Psoas muscle (tissue), 8 donors: Measurements from ENCODE around the gene FAM83C. TPM values are rescaled to one million over a fixed set of nuclear protein-coding genes. Genes with fewer than 3 reads are reported as not detected.

Experiments used
- ATAC-seq, 4 donors: fragments of 200-7000 bp; cut with Tn5 transposase; one replicate each; pipeline ENCODE4 v1.9.1; 2020; ENCODE audit warnings: moderate library complexity in 3 of 4, mild to moderate bottlenecking in 2 of 4
- DNase-seq, 2 donors: peaks; one replicate each; pipeline ENCODE4 v3.0.0-alpha.2; 2020
- H3K27ac ChIP-seq: fragments of 200-600 bp; one replicate; pipeline ENCODE4 v1.8.0; 2022
- H3K27me3 ChIP-seq, 3 donors: fragments of 200-600 bp in 1 of 3; one replicate each; pipeline versions ENCODE4 v1.6.1 to v1.8.0; 2013 to 2022; ENCODE audit warnings: low read length in 2 of 3, mild to moderate bottlenecking in 2 of 3, moderate library complexity in 1 of 3; ENCODE audit not compliant: insufficient read depth in 3 of 3
- H3K36me3 ChIP-seq, 2 donors: fragments of 200-600 bp in 1 of 2; one replicate each; pipeline versions ENCODE4 v1.6.1 to v1.8.0; 2013 to 2022; ENCODE audit warnings: low read depth in 1 of 2, mild to moderate bottlenecking in 1 of 2, moderate library complexity in 1 of 2; ENCODE audit not compliant: insufficient read depth in 1 of 2
- H3K4me1 ChIP-seq: fragments of 200-600 bp; one replicate; pipeline ENCODE4 v1.8.0; 2022
- H3K4me3 ChIP-seq: fragments of 200-600 bp; one replicate; pipeline ENCODE4 v1.8.0; 2022; ENCODE audit warnings: mild to moderate bottlenecking
- H3K9me3 ChIP-seq: fragments of 200-600 bp; one replicate; pipeline ENCODE4 v1.8.0; 2022
- WGBS, 3 donors: extraction: QIAGEN DNeasy Blood & Tissue Kit; methylation state at CpG; one replicate each; pipeline versions ENCODE4 v1.1.6 to v1.1.7; 2013; 5-methylcytosine and 5-hydroxymethylcytosine counted together
- intact Hi-C, 2 donors: fragments of 100-400 bp; cut with DNase I; formaldehyde crosslinking; loops; one replicate each; pipeline versions ENCODE4 v1.11.0 to v1.14.2; 2022
- polyA plus RNA-seq, 3 donors: library from polyadenylated mRNA; stranded (reverse); fragments of 200-250 nt; gene quantifications; one replicate each; pipeline ENCODE4 v1.2.3, GENCODE V29; 2013
- total RNA-seq, 4 donors: library from RNA; stranded (reverse); fragmentation: NEBNext Ultra II Directional in 2 of 4; extraction: Animal tissue kit (Norgen Biotek cat#: 25700) in 2 of 4; gene quantifications; one replicate each; pipeline versions ENCODE4 v1.2.1 to v1.2.4, GENCODE V29; 2021 to 2023
- TF ChIP-seq, protein P1 (sequence below): fragments of 200-600 bp; IDR thresholded peaks from one replicate; pipeline ENCODE4 v1.8.0; 2022; ENCODE audit warnings: antibody characterized with exemption
- donor health status: healthy with polysubstance abuse.
- donor health status: DM: no; HTN: no; CAD: no; lungs with moderate emphysema.
- donor health status: Bipolar disorder and iron deficiency.
- donor health status: healthy.
- donor health status: DM: yes; HTN: yes; CAD: no.
- donor health status: DM: no; HTN: no; CAD: no.
- donor health status: DM: no; HTN: no; CAD: no.
- donor health status: DM: yes; HTN: yes; CAD: no.

Gene FAM83C
- total and polyA plus RNA-seq, 7 donors = 0.04 to 0.07 (median 0.04) TPM; not detected in 4

DNA sequence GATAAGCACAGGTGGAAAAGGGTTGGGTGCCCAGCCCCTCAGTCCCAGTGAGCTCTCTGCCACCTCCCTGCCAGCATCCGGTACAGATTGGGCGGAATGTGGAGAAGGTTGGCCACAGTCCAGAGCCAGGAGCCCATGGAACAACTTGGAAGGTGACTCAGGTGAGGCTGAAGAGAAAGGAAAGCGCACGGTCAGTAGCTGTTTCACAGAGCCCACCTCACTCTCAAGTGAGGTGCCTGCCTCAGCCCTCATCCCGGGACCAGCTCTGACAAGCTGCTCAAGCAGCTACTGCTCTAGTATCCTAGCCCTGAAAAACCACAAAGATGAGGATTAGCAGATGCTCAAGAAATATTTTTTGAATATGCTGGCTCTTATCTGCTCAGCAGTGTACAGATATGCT, 13.2 kb downstream of the FAM83C start:
- no peaks in the 10 kb centered on the region for H3K27me3 ChIP-seq
- DNase-seq (no peak), ATAC-seq (no peak)
- no peaks in the 10 kb centered on the region for H3K9me3 ChIP-seq
- H3K27ac ChIP-seq = peak overlapping the region; percentile 97
- intact Hi-C loops = loop anchor here in 1 of 2 donors (10.0 kb wide), 2 partner anchors 134 to 444 kb away; partner anchors contain the start of gene EDEM2
- H3K4me3 ChIP-seq = no peak overlapping the region
- H3K36me3 ChIP-seq = peaks cover 2 to 65% of the 10 kb centered on the region in 2 donors
- peaks cover 16% of the 10 kb centered on the region for H3K4me1 ChIP-seq
- 82 to 93% (median 89%) methylated on average over 5 of the region's 5 CpGs for WGBS, 3 donors
- TF ChIP-seq, protein P1, sequence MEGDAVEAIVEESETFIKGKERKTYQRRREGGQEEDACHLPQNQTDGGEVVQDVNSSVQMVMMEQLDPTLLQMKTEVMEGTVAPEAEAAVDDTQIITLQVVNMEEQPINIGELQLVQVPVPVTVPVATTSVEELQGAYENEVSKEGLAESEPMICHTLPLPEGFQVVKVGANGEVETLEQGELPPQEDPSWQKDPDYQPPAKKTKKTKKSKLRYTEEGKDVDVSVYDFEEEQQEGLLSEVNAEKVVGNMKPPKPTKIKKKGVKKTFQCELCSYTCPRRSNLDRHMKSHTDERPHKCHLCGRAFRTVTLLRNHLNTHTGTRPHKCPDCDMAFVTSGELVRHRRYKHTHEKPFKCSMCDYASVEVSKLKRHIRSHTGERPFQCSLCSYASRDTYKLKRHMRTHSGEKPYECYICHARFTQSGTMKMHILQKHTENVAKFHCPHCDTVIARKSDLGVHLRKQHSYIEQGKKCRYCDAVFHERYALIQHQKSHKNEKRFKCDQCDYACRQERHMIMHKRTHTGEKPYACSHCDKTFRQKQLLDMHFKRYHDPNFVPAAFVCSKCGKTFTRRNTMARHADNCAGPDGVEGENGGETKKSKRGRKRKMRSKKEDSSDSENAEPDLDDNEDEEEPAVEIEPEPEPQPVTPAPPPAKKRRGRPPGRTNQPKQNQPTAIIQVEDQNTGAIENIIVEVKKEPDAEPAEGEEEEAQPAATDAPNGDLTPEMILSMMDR = no peak

DNA sequence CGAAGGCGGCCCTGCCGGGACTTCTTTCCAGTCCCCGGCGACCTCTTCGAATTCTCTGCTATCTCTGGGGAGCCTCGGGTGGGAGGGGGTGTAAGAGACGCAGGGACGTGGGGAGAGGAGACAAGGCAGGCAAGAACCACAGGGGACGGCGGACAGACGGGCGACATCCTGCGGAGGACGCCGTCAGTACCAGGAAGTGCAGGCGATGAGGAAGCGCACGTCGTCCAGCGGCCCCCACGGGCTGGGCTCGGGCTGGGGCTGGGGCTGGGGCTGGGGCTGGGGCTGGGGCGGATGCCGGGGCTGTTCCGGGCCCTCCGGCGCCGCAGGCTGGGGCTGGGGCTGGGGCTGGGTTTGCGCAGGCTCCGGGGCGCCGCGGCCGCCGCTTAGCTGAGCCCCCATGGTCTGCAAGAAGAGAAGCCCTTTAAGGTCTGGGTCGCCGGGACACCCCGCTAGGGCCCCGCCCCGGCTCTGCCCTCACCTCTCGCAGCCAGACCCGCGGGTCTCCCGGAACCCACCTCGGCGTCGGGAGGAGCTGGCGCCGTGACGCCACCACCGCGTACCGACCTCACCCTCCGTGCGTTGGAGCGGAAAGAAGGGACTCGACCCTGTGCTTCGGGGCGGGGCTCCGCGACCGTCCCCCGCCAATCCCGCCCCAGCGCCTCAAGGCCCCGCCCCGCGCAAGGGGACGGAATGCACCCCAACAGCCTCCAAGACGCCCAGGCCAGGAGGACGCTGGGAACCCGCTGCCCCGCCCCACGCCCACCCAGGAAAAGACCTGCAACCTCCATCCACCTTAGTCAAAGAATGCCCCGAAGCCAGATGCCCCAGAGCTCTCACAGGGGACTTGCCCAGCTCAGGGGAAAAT, 14.5 kb downstream of the FAM83C start, which contains the start of gene MMP24OS:
Gene MMP24OS (minus strand): TSS at position 592 of the 865 bp plus-strand sequence. CDS start 193 bp downstream, at position 399.
- intact Hi-C loops = loop anchor here in 1 of 2 donors (10.0 kb wide), 2 partner anchors 133 to 443 kb away; partner anchors contain the start of gene EDEM2

DNA sequence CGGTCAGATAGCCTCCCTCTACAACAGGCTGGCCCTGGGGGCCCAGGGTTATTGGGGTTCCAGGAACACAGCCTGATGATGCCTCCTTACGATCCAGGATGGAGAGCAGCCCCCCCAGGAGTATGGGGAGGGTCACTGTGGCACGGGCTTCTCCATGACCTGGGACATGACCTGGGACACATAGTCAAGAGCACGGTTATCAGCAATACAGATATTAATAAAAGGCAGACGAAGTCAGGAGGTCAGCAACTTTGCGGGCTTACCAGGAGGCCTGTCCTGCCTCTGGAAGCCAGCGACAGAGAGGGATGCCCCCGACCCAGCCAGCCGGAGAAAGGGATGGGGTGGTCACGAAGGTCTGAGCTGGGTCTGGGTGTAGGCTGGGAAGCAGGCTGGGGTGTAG, 15.1 kb downstream of the FAM83C start:
- WGBS, 3 donors = 10 to 16% (median 12%) methylated on average over 10 of the region's 10 CpGs
- Histone ChIP-seq H3K4me1 (peaks cover 8% of the 10 kb centered on the region), H3K4me3 (peak overlapping the region; percentile 93), H3K36me3 (peaks cover 2 to 60% of the 10 kb centered on the region in 2 donors), H3K9me3 (no peaks in the 10 kb centered on the region), H3K27me3 (no peaks in the 10 kb centered on the region), H3K27ac (peak overlapping the region; percentile 97)
- ATAC-seq (no peak), DNase-seq (no peak)
- TF ChIP-seq, protein P1 = no peak
- intact Hi-C loops = loop anchor here in 1 of 2 donors (10.0 kb wide), 2 partner anchors 132 to 442 kb away; partner anchors contain the start of gene EDEM2

More for the DNA sequence above, 14.5 kb downstream of the FAM83C start, which contains the start of gene MMP24OS:
- H3K36me3 ChIP-seq = peaks cover 2 to 66% of the 10 kb centered on the region in 2 donors
- H3K4me1 ChIP-seq = peaks cover 8% of the 10 kb centered on the region
- peak within 1 kb of the TSS; percentile 97 for H3K27ac ChIP-seq
- TF ChIP-seq, protein P1 = no peak
- ATAC-seq = peak; percentile 93 to 98 (median 96)
- H3K27me3 ChIP-seq = no peaks in the 10 kb centered on the region
- peak within 1 kb of the TSS; percentile 93 for H3K4me3 ChIP-seq
- no peaks in the 10 kb centered on the region for H3K9me3 ChIP-seq
- WGBS, 3 donors = 0 to 1% (median 1%) methylated on average over 44 to 76 of the region's 76 CpGs
- DNase-seq = peak; percentile 91 to 95

DNA sequence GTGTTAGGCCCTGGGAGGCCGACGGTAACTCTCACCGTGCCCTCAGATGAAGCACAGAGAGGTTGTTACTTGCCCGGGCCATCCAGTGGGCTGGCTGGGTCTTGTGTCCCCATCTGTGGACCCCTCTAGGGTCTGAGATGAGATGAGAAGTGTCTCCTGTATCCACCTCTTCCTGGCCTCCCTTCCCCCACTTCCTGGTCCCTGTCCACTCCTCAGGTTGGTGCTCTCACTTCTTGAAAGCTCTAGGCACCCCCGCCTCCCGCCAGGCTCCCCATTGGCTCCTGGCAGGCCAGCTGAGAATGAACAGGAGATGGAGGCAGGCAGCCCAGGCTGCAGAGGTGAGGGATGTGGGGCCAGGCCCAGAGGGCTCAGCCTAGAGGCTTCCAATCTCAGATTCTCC, 15.8 kb downstream of the FAM83C start:
- peaks cover 2 to 60% of the 10 kb centered on the region in 2 donors for H3K36me3 ChIP-seq
- WGBS, 3 donors = 84 to 95% (median 88%) methylated on average over 6 of the region's 6 CpGs
- TF ChIP-seq, protein P1 = no peak
- DNase-seq = no peak
- peaks cover 8% of the 10 kb centered on the region for H3K4me1 ChIP-seq
- no peaks in the 10 kb centered on the region for H3K27me3 ChIP-seq
- H3K27ac ChIP-seq = peak overlapping the region; percentile 97
- intact Hi-C loops = loop anchor here in 1 of 2 donors (10.0 kb wide), 2 partner anchors 132 to 442 kb away; partner anchors contain the start of gene EDEM2
- no peak for ATAC-seq
- no peaks in the 10 kb centered on the region for H3K9me3 ChIP-seq
- peak overlapping the region; percentile 93 for H3K4me3 ChIP-seq
